Right lobe of liver (tissue), 4 donors: ENCODE results near the gene ZNF532.

Experiments
- CTCF ChIP-seq, 4 donors: fragments of 200-600 bp in 3 of 4; fragments of 450-650 bp in 1 of 4; IDR thresholded peaks; one replicate each; pipeline versions ENCODE4 v1.5.1 to v1.8.0; 2016 to 2022; ENCODE audit warnings: antibody characterized with exemption in 4 of 4, mild to moderate bottlenecking in 2 of 4
- POLR2A ChIP-seq: fragments of 450-650 bp; IDR thresholded peaks from one replicate; pipeline ENCODE4 v1.6.1; 2017; ENCODE audit warnings: antibody characterized with exemption, mild to moderate bottlenecking
- donor health status: DM: no; HTN: no; CAD: no.
- donor health status: DM: no; HTN: no; CAD: no.
- donor health status: DM: no; HTN: yes; CAD: no.

GRCh38 chr18:58993260-58993659 is 128.6 kb downstream of the ZNF532 start:
- no peak for TF ChIP-seq CTCF (IDR thresholded peaks at IDR 0.05)
- no peak for TF ChIP-seq POLR2A
